ENCODE measurements around the gene OGFOD2. TPM values are rescaled to one million over a fixed set of nuclear protein-coding genes. Genes with fewer than 3 reads are reported as not detected.
A peak's percentile ranks its signal among the peaks of the same experiment; 100 is the strongest.

Gene OGFOD2
- total and polyA plus RNA-seq, 9 of the 15 experiments (the other 6 are each of a cell fraction or from before 2014, with no cell fraction given): 1.4 to 111 (median 18.5) TPM

GRCh38 chr12:122946690-122947341, 28.2 kb upstream of the OGFOD2 start (continued):
- TF ChIP-seq DPF2 (IDR thresholded peaks at IDR 0.05): 0 out of 2 replicates have a peak, but pooled peaks have one; percentile 16
- TF ChIP-seq MTA3 (IDR thresholded peaks at IDR 0.05; ENCODE audit: borderline replicate concordance): 0 out of 2 replicates have a peak, but pooled peaks have one; percentile 29
- TF ChIP-seq ZNF639 (CRISPR knock-in tag; conservative IDR thresholded peaks at IDR 0.05 in 1 of 2, IDR thresholded peaks at IDR 0.05 in 1 of 2): 0 out of 4 replicates have a peak, but pooled peaks of 1 of the 2 experiments have one; percentile 7
- 0 out of 2 replicates have a peak, but pooled peaks have one; percentile 20 for TF ChIP-seq CEBPB (tag; IDR thresholded peaks at IDR 0.05)
- TF ChIP-seq SMC3 (conservative IDR thresholded peaks at IDR 0.05; ENCODE audit: insufficient read depth, low read depth, low read length): 0 out of 2 replicates have a peak, but pooled peaks have one; percentile 14
- TF ChIP-seq ZNF224 (CRISPR knock-in tag; IDR thresholded peaks at IDR 0.05): no peak
- TF ChIP-seq ZNF133 (CRISPR knock-in tag; IDR thresholded peaks at IDR 0.05): no peak
- peak; percentile 59 for TF ChIP-seq NFE2 (IDR thresholded peaks at IDR 0.05; ENCODE audit: low read depth)
- TF ChIP-seq JUN (IDR thresholded peaks at IDR 0.05; ENCODE audit: borderline replicate concordance, low read depth, low read length): peak; percentile 88
- no peak for TF ChIP-seq JUN (CRISPR knock-in tag; IDR thresholded peaks at IDR 0.05; ENCODE audit: borderline replicate concordance)
- no peak for TF ChIP-seq PRMT5 (CRISPR knock-in tag; IDR thresholded peaks at IDR 0.05)
- TF ChIP-seq ZNF121 (CRISPR knock-in tag; conservative IDR thresholded peaks at IDR 0.05): peak; percentile 44; the same call in 1 of the 2 replicates
- no peak for TF ChIP-seq ZNF408 (CRISPR knock-in tag; IDR thresholded peaks at IDR 0.05; ENCODE audit: low read depth)
- TF ChIP-seq MNT (conservative IDR thresholded peaks at IDR 0.05): peak; percentile 71 to 77
- peak; percentile 59 for TF ChIP-seq FOS (IDR thresholded peaks at IDR 0.05; ENCODE audit: extremely low read depth, insufficient read length)
- no peak for TF ChIP-seq THRAP3 (IDR thresholded peaks at IDR 0.05; ENCODE audit: borderline replicate concordance)
- TF ChIP-seq ZNF143 (CRISPR knock-in tag; IDR thresholded peaks at IDR 0.05): no peak
- TF ChIP-seq HDAC1 (IDR thresholded peaks at IDR 0.05): 0 out of 4 replicates have a peak, but pooled peaks of 1 of the 2 experiments have one; percentile 37
- TF ChIP-seq, protein P1, sequence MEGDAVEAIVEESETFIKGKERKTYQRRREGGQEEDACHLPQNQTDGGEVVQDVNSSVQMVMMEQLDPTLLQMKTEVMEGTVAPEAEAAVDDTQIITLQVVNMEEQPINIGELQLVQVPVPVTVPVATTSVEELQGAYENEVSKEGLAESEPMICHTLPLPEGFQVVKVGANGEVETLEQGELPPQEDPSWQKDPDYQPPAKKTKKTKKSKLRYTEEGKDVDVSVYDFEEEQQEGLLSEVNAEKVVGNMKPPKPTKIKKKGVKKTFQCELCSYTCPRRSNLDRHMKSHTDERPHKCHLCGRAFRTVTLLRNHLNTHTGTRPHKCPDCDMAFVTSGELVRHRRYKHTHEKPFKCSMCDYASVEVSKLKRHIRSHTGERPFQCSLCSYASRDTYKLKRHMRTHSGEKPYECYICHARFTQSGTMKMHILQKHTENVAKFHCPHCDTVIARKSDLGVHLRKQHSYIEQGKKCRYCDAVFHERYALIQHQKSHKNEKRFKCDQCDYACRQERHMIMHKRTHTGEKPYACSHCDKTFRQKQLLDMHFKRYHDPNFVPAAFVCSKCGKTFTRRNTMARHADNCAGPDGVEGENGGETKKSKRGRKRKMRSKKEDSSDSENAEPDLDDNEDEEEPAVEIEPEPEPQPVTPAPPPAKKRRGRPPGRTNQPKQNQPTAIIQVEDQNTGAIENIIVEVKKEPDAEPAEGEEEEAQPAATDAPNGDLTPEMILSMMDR (IDR thresholded peaks at IDR 0.05 in 2 of 3, conservative IDR thresholded peaks at IDR 0.05 in 1 of 3; ENCODE audit: insufficient read depth in 2 of 3, low read depth in 1 of 3, low read length in 3 of 3): peak; percentile 47 to 48 (median 47); a peak in 5 of 6 replicates
- TF ChIP-seq GTF2E2 (tag; IDR thresholded peaks at IDR 0.05): no peak
- TF ChIP-seq MAZ (CRISPR knock-in tag; conservative IDR thresholded peaks at IDR 0.05 in 1 of 2, IDR thresholded peaks at IDR 0.05 in 1 of 2): peak in 1 of 2 experiments; percentile 67; a peak in 2 of 4 replicates
- 0 out of 2 replicates have a peak, but pooled peaks have one; percentile 18 for TF ChIP-seq RBFOX2 (IDR thresholded peaks at IDR 0.05; ENCODE audit: low read depth, low read length)
- no peak for TF ChIP-seq NFIC (IDR thresholded peaks at IDR 0.05)
- TF ChIP-seq ZBTB17 (CRISPR knock-in tag; IDR thresholded peaks at IDR 0.05): 0 out of 2 replicates have a peak, but pooled peaks have one; percentile 32

Measured in K562 (cell line).